Parathyroid adenoma (tissue), 2 donors: Measurements from ENCODE around the gene PLAC1.

Experiments used
- H2AFZ ChIP-seq: fragments of 300-600 bp; sonication (generic); one replicate; pipeline ENCODE4 v1.7.0; 2017; ENCODE audit warnings: antibody characterized with exemption, mild to moderate bottlenecking
- H3K27ac ChIP-seq: fragments of 300-600 bp; sonication (generic); one replicate; pipeline ENCODE4 v1.7.0; 2017
- H3K27me3 ChIP-seq: fragments of 300-600 bp; sonication (generic); one replicate; pipeline ENCODE4 v1.7.0; 2017; ENCODE audit warnings: low read length; ENCODE audit not compliant: control insufficient read depth, insufficient read depth
- H3K36me3 ChIP-seq: fragments of 300-600 bp; sonication (generic); one replicate; pipeline ENCODE4 v1.7.0; 2017; ENCODE audit warnings: low read length; ENCODE audit not compliant: control insufficient read depth, insufficient read depth
- H3K4me1 ChIP-seq: fragments of 300-600 bp; sonication (generic); one replicate; pipeline ENCODE4 v1.7.0; 2017; ENCODE audit warnings: control low read depth
- H3K4me2 ChIP-seq: fragments of 300-600 bp; sonication (generic); one replicate; pipeline ENCODE4 v1.7.0; 2017; ENCODE audit warnings: low read length
- H3K4me3 ChIP-seq: fragments of 300-600 bp; sonication (generic); one replicate; pipeline ENCODE4 v1.7.0; 2017; ENCODE audit warnings: low read depth, low read length
- H3K79me2 ChIP-seq: fragments of 300-600 bp; sonication (generic); one replicate; pipeline ENCODE4 v1.7.0; 2017; ENCODE audit warnings: control low read depth
- H3K9ac ChIP-seq: fragments of 300-600 bp; sonication (generic); one replicate; pipeline ENCODE4 v1.7.0; 2017; ENCODE audit warnings: mild to moderate bottlenecking
- H3K9me3 ChIP-seq: fragments of 300-600 bp; sonication (generic); one replicate; pipeline ENCODE4 v1.7.0; 2017; ENCODE audit warnings: low read length; ENCODE audit not compliant: control insufficient read depth
- TF ChIP-seq, protein P1 (sequence below): fragments of 300-600 bp; sonication (generic); IDR thresholded peaks from one replicate; pipeline ENCODE4 v1.7.0; 2017; ENCODE audit warnings: antibody characterized with exemption, mild to moderate bottlenecking
- donor health status: primary hyperparathyroidism.

PLAC1 gene

DNA sequence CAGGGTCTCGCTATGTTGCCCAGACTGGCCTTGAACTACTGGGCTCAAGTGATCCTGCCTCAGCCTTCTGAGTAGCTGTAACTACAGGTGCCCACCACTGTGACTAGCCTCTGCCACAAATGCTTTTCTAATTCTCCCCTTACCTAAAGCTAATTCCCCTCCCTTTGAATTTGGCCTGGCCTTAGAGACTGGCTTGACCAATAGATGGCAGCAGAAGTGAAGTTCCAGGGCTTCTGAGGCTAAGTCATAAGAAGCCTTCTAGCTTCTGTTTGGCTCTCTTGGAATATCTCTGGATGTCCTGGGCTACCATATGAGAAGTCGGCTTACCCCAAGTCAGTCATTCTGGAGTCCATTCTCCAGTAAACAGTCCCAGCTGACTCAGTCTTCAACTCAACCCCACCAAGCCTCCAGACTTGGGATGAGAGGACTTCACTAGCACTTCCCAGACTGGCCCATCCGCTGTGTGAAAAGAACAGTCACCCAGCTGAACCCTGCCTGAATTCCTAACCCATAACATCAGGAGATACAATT is 137.3 kb downstream of the PLAC1 start:
- no peaks in the 10 kb centered on the region for H3K27me3 ChIP-seq
- H3K9ac ChIP-seq, result no peak overlapping the region
- H3K79me2 ChIP-seq, result no peaks in the 10 kb centered on the region
- TF ChIP-seq, protein P1, sequence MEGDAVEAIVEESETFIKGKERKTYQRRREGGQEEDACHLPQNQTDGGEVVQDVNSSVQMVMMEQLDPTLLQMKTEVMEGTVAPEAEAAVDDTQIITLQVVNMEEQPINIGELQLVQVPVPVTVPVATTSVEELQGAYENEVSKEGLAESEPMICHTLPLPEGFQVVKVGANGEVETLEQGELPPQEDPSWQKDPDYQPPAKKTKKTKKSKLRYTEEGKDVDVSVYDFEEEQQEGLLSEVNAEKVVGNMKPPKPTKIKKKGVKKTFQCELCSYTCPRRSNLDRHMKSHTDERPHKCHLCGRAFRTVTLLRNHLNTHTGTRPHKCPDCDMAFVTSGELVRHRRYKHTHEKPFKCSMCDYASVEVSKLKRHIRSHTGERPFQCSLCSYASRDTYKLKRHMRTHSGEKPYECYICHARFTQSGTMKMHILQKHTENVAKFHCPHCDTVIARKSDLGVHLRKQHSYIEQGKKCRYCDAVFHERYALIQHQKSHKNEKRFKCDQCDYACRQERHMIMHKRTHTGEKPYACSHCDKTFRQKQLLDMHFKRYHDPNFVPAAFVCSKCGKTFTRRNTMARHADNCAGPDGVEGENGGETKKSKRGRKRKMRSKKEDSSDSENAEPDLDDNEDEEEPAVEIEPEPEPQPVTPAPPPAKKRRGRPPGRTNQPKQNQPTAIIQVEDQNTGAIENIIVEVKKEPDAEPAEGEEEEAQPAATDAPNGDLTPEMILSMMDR, result peak; percentile 20
- no peak overlapping the region for H3K27ac ChIP-seq
- H3K4me1 ChIP-seq, result no peaks in the 10 kb centered on the region
- no peak overlapping the region for H3K4me3 ChIP-seq
- no peak overlapping the region for H3K4me2 ChIP-seq
- H3K36me3 ChIP-seq, result no peaks in the 10 kb centered on the region
- H3K9me3 ChIP-seq, result no peaks in the 10 kb centered on the region
- H2AFZ ChIP-seq, result no peak overlapping the region
